Progenitor cell of endocrine pancreas (in vitro differentiated cells): ENCODE measurements around the gene PLEKHM3. TPM values are rescaled to one million over a fixed set of nuclear protein-coding genes. Genes with fewer than 3 reads are reported as not detected.

ENCODE experiments used
- DNase-seq: peaks from one replicate; pipeline ENCODE4 v3.0.0; 2021; ENCODE audit warnings: low spot score; ENCODE audit not compliant: unreplicated experiment
- H3K27ac Mint-ChIP-seq: 2 replicates; pipeline ENCODE4 v1.8.0; 2021; ENCODE audit warnings: mild to moderate bottlenecking, moderate library complexity, mixed read lengths
- H3K27me3 Mint-ChIP-seq: 2 replicates; pipeline ENCODE4 v1.8.0; 2021; ENCODE audit warnings: mixed read lengths
- H3K36me3 Mint-ChIP-seq: 2 replicates; pipeline ENCODE4 v1.8.0; 2022; ENCODE audit warnings: mixed read lengths; ENCODE audit not compliant: insufficient read depth
- H3K4me1 Mint-ChIP-seq: 2 replicates; pipeline ENCODE4 v1.8.0; 2021; ENCODE audit warnings: low read depth, mixed read lengths
- H3K4me3 Mint-ChIP-seq: 2 replicates; pipeline ENCODE4 v1.8.0; 2021; ENCODE audit warnings: low read depth, mild to moderate bottlenecking, moderate library complexity, mixed read lengths
- H3K9me3 Mint-ChIP-seq: 2 replicates; pipeline ENCODE4 v1.8.0; 2021; ENCODE audit warnings: low read depth, mixed read lengths
- total RNA-seq: library from RNA; stranded (reverse); gene quantifications from 2 replicates; pipeline ENCODE4 v1.2.1, GENCODE V29; 2021
- TF ChIP-seq, protein P1 (sequence below): fragments of 200-600 bp; sonication (generic); IDR thresholded peaks from one replicate; pipeline ENCODE4 v1.5.0; 2021; ENCODE audit warnings: antibody characterized with exemption, mild to moderate bottlenecking; ENCODE audit not compliant: unreplicated experiment

The PLEKHM3 gene
- total RNA-seq, 1 donor from 2014 or later = 19.2 TPM

DNA sequence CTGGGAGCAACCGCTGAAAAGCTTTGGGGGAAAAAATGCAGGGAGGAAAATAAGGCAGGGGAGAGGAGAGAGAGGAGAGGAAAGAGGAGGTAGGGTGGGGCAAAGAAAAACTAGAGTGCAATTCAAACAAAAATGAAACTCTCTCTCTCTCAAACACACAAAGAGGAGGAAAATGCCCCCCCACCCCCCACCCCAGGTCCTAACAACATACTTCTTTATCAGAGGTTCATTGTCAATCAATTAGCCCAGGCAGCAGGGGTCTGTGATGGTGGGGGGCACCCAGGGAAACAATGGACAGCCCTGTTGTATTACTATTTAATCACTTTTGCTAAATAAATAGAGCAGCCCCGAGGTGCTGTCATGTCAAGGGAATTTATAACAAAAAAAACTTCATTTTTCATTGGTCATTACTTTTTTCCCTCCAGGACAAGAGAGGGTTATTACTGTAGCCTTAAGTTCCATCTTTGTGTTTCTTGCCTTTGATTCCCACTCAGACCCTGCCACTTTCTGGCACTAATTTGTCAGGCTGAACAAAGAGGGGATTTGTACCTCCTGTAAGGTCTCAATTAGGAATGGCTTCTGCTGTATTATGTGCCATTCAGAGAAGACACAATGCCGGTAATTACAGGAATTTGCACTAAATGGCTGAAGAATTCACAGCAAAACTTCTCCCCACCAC is 55.0 kb downstream of the PLEKHM3 start:
- Mint-ChIP-seq H3K4me3 (peak overlapping the region; percentile 40), H3K9me3 (no peaks in the 10 kb centered on the region), H3K36me3 (peaks cover 2% of the 10 kb centered on the region), H3K4me1 (peaks cover 68% of the 10 kb centered on the region), H3K27me3 (no peaks in the 10 kb centered on the region), H3K27ac (peak overlapping the region; percentile 95)
- no peak for DNase-seq
- TF ChIP-seq, protein P1, sequence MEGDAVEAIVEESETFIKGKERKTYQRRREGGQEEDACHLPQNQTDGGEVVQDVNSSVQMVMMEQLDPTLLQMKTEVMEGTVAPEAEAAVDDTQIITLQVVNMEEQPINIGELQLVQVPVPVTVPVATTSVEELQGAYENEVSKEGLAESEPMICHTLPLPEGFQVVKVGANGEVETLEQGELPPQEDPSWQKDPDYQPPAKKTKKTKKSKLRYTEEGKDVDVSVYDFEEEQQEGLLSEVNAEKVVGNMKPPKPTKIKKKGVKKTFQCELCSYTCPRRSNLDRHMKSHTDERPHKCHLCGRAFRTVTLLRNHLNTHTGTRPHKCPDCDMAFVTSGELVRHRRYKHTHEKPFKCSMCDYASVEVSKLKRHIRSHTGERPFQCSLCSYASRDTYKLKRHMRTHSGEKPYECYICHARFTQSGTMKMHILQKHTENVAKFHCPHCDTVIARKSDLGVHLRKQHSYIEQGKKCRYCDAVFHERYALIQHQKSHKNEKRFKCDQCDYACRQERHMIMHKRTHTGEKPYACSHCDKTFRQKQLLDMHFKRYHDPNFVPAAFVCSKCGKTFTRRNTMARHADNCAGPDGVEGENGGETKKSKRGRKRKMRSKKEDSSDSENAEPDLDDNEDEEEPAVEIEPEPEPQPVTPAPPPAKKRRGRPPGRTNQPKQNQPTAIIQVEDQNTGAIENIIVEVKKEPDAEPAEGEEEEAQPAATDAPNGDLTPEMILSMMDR = no peak

DNA sequence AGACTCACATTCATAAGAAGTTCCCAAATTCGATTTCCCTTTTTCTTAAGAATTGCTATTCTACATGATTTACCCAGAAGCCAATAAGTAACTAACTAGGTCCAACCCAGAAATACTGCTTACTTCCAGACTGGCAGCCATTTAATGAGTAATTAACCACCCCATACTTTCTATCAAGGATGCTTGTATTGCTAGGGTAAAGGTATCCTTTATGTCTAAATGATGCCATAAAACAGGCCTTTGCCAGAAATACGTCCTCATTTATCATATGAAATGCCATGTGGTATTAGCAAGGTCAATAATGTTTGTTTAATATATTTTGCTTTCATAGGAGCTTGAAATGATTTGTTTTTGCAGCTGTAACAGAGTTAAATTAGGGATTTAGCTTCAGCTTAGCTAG is 56.1 kb downstream of the PLEKHM3 start:
- Mint-ChIP-seq H3K4me3 (no peak overlapping the region), H3K27me3 (no peaks in the 10 kb centered on the region), H3K36me3 (no peaks in the 10 kb centered on the region), H3K27ac (peak overlapping the region; percentile 95), H3K4me1 (peaks cover 75% of the 10 kb centered on the region), H3K9me3 (no peaks in the 10 kb centered on the region)
- TF ChIP-seq, protein P1 = no peak
- no peak for DNase-seq

DNA sequence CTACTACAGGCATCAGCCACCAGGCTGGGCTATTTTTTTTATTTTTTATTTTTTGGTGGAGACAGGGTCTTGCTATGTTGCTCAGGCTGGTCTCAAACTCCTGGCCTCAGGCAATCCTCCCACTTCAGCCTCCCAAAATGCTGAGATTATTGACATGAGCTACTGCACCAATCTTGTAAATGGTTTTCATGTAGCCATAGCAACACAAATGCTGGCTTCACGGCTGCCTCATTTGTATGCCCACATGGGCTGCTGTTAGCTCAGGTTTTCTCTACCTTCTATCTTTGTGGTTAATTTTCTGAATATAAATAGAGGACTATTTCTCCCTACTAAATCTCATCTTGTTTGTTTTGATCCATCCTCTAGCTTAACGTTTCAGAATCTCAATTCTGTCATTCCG is 58.2 kb downstream of the PLEKHM3 start:
- Mint-ChIP-seq H3K27me3 (no peaks in the 10 kb centered on the region), H3K4me3 (no peak overlapping the region), H3K9me3 (peaks cover 9% of the 10 kb centered on the region), H3K36me3 (peaks cover 13% of the 10 kb centered on the region), H3K27ac (peak overlapping the region; percentile 70), H3K4me1 (peaks cover 74% of the 10 kb centered on the region)
- TF ChIP-seq, protein P1 = no peak
- DNase-seq = no peak

- no peak overlapping the region for H3K27ac Mint-ChIP-seq
- TF ChIP-seq, protein P1 = no peak
- H3K36me3 Mint-ChIP-seq = peaks cover 17% of the 10 kb centered on the region
- peaks cover 37% of the 10 kb centered on the region for H3K4me1 Mint-ChIP-seq
- H3K4me3 Mint-ChIP-seq = no peak overlapping the region
- DNase-seq = no peak
- H3K27me3 Mint-ChIP-seq = no peaks in the 10 kb centered on the region
- peaks cover 9% of the 10 kb centered on the region for H3K9me3 Mint-ChIP-seq
Observed at GRCh38 chr2:207960911-207961310, 64.4 kb downstream of the PLEKHM3 start.

GRCh38 chr2:207960090-207960489 is 65.2 kb downstream of the PLEKHM3 start:
- TF ChIP-seq, protein P1 = no peak
- H3K27ac Mint-ChIP-seq = no peak overlapping the region
- H3K4me3 Mint-ChIP-seq = no peak overlapping the region
- peaks cover 9% of the 10 kb centered on the region for H3K9me3 Mint-ChIP-seq
- DNase-seq = no peak
- H3K4me1 Mint-ChIP-seq = peaks cover 37% of the 10 kb centered on the region
- H3K36me3 Mint-ChIP-seq = peaks cover 17% of the 10 kb centered on the region
- H3K27me3 Mint-ChIP-seq = no peaks in the 10 kb centered on the region
